HEK293T (cell line): ENCODE measurements around the gene KRTAP3-3.
"Not testable (repeated sequence)": the region's sequence is repeated elsewhere in the genome, so short reads cannot be mapped to it uniquely, and the experiment has no call there.

ENCODE experiments used
- CTCF ChIA-PET: fragments of 350-600 bp; formaldehyde crosslinking; extraction: SDS; loops from one replicate; lab custom pipeline; 2021; ENCODE audit warnings: antibody characterized with exemption, inconsistent platforms; lab: Yijun Ruan, JAX
- POLR2A ChIA-PET: fragments of 350-600 bp; formaldehyde crosslinking; extraction: SDS; loops from one replicate; lab custom pipeline; 2020; ENCODE audit warnings: antibody characterized with exemption, inconsistent platforms; lab: Yijun Ruan, JAX
- DNase-seq: peaks from one replicate; pipeline ENCODE4 v3.0.0; 2012; ENCODE audit warnings: mixed read lengths; ENCODE audit errors: extremely low spot score
- ARNT ChIP-seq: fragments of 450-650 bp; IDR thresholded peaks from 2 replicates; pipeline ENCODE4 v1.6.1; 2017; ENCODE audit warnings: mild to moderate bottlenecking
- BHLHE40 ChIP-seq: fragments of 450-650 bp; IDR thresholded peaks from 2 replicates; pipeline ENCODE4 v1.6.1; 2016; ENCODE audit warnings: mild to moderate bottlenecking, moderate library complexity, borderline replicate concordance
- CTBP1 ChIP-seq: fragments of 450-650 bp; IDR thresholded peaks from 2 replicates; pipeline ENCODE4 v1.6.1; 2016; ENCODE audit warnings: borderline replicate concordance
- ELF4 ChIP-seq: fragments of 450-650 bp; IDR thresholded peaks from 2 replicates; pipeline ENCODE4 v1.6.1; 2017; ENCODE audit warnings: antibody characterized with exemption
- FOXA1 ChIP-seq: fragments of 450-650 bp; IDR thresholded peaks from 2 replicates; pipeline ENCODE4 v1.6.1; 2016; ENCODE audit warnings: mild to moderate bottlenecking
- FOXK2 ChIP-seq: fragments of 450-650 bp; IDR thresholded peaks from 2 replicates; pipeline ENCODE4 v1.6.1; 2016; ENCODE audit warnings: mild to moderate bottlenecking
- FOXM1 ChIP-seq: fragments of 450-650 bp; IDR thresholded peaks from 2 replicates; pipeline ENCODE4 v1.6.1; 2017; ENCODE audit warnings: mild to moderate bottlenecking, borderline replicate concordance
- HDGF ChIP-seq: fragments of 450-650 bp; IDR thresholded peaks from 2 replicates; pipeline ENCODE4 v1.6.1; 2017; ENCODE audit warnings: antibody characterized with exemption, borderline replicate concordance
- L3MBTL2 ChIP-seq: fragments of 450-650 bp; conservative IDR thresholded peaks from 2 replicates; pipeline ENCODE4 v1.6.1; 2016; ENCODE audit warnings: mild to moderate bottlenecking
- LEF1 ChIP-seq: fragments of 450-650 bp; IDR thresholded peaks from 2 replicates; pipeline ENCODE4 v1.6.1; 2017; ENCODE audit warnings: mild to moderate bottlenecking, borderline replicate concordance
- NFRKB ChIP-seq: fragments of 450-650 bp; IDR thresholded peaks from 2 replicates; pipeline ENCODE4 v1.6.1; 2016; ENCODE audit warnings: mild to moderate bottlenecking, moderate library complexity
- SP1 ChIP-seq: fragments of 450-650 bp; IDR thresholded peaks from 2 replicates; pipeline ENCODE4 v1.6.1; 2017
- SUZ12 ChIP-seq: fragments of 450-650 bp; IDR thresholded peaks from 2 replicates; pipeline ENCODE4 v1.6.1; 2016; ENCODE audit warnings: mild to moderate bottlenecking
- TARDBP ChIP-seq: fragments of 450-650 bp; IDR thresholded peaks from 2 replicates; pipeline ENCODE4 v1.6.1; 2016
- ZNF384 ChIP-seq: fragments of 450-650 bp; IDR thresholded peaks from 2 replicates; pipeline ENCODE4 v1.6.1; 2016
- TF ChIP-seq, protein P1 (sequence below): fragments of 450-650 bp; IDR thresholded peaks from 2 replicates; pipeline ENCODE4 v1.6.1; 2016

The KRTAP3-3 gene

DNA sequence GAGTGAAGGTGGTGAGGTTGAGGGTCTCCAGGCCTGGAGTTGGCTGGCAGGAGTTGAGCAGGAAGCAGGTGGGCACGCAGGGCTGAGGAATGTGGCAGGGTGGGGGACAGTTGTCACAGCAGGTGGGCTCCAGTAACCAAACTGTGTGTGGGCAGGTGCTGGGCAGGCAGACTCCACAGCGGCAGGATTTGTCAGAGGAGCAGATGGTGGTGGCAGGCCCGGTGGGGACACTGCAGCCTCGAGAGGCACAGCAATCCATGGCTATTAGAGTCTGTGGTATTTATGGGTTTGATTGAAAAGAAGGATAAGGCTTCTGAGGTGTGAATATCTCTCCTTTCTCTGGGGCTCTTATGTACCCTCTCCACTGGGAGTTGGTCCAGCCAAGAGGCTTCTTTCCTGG lies at the start of gene KRTAP3-3:
KRTAP3-3 (minus strand) TSS at position 326 of the 400 bp plus-strand sequence; CDS start at position 259, 67 bp downstream.
- no peak for DNase-seq
- ChIA-PET POLR2A (no interaction called here), CTCF (interaction anchor here (0.8 kb wide), 1 partner anchor 30 kb away, joined by 3 read pairs; no protein-coding TSS in a partner anchor)
- TF ChIP-seq L3MBTL2, result no peak
- no peak for TF ChIP-seq ARNT
- no peak for TF ChIP-seq NFRKB
- no peak for TF ChIP-seq HDGF
- TF ChIP-seq FOXA1, result no peak
- TF ChIP-seq SUZ12, result no peak

DNA sequence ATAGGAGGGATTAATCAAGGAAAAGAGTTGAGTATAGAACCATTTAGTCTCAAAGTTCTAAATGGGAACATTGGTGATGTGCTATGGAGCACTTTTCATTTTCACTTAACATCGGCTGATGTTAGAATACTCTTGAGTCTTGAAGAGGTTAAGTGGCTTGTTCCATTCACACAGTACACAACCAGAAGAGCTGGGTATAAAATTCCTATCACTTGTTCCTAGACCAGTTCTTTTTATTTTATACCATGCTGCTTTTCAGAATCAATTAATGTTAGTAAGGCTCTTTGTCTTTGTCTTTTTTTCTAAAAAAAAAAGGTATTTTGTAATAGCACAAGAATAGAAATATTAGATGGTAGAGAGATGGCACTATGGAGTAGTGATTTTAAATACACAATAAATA lies 49.0 kb upstream of the KRTAP3-3 start:
- ChIA-PET CTCF (no interaction called here), POLR2A (no interaction called here)
- DNase-seq, result no peak
- TF ChIP-seq ARNT (no peak), TARDBP (no peak), FOXM1 (no peak), L3MBTL2 (no peak), LEF1 (no peak), BHLHE40 (no peak), NFRKB (no peak), SUZ12 (no peak), SP1 (no peak), FOXA1 (no peak), HDGF (no peak), CTBP1 (no peak), ELF4 (no peak), ZNF384 (no peak), FOXK2 (no peak)
- TF ChIP-seq, protein P1, sequence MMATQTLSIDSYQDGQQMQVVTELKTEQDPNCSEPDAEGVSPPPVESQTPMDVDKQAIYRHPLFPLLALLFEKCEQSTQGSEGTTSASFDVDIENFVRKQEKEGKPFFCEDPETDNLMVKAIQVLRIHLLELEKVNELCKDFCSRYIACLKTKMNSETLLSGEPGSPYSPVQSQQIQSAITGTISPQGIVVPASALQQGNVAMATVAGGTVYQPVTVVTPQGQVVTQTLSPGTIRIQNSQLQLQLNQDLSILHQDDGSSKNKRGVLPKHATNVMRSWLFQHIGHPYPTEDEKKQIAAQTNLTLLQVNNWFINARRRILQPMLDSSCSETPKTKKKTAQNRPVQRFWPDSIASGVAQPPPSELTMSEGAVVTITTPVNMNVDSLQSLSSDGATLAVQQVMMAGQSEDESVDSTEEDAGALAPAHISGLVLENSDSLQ, result no peak

DNA sequence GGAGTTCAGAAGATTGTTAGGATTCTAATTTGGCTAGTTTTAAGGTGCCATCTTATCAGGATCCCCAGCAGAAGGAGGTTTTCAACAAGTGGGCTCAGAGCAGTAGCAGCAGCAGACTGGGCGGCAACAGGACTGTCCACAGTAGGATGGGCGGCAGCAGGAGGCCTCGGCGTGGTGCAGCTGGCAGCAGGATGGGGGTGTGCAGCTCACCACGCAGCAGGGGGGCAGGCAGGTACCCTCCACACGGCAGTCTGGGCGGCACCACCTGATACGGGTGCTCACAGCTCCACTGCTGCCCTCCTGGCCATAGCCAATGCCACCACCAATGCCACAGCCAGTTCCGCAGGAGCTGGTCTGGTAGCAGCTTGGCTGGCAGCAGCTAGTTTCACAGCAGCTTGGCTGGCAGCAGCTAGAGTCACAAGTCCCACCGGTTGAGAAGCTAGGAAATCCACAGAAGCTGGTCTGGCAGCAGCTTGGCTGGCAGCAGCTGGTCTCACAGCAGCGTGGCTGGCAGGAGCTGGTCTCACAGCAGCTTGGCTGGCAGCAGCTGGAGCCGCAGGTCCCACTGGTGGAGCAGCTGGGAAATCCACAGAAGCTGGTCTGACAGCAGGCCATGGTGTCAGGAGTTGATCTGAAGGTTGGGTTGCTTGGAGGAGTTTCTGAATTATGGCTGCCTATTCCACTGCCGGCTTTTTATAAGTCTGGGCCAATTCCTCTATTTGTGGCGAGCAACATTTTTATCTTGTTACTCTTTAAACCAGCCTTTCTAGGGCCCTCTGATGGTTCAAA lies 47.0 kb upstream of the KRTAP3-3 start, which contains the start of gene KRTAP1-1:
KRTAP1-1 (minus strand) TSS at position 668 of the 789 bp plus-strand sequence; CDS start at position 615, 53 bp downstream.
- DNase-seq, POLR2A ChIA-PET, CTCF ChIA-PET: not testable (repeated sequence)

DNA sequence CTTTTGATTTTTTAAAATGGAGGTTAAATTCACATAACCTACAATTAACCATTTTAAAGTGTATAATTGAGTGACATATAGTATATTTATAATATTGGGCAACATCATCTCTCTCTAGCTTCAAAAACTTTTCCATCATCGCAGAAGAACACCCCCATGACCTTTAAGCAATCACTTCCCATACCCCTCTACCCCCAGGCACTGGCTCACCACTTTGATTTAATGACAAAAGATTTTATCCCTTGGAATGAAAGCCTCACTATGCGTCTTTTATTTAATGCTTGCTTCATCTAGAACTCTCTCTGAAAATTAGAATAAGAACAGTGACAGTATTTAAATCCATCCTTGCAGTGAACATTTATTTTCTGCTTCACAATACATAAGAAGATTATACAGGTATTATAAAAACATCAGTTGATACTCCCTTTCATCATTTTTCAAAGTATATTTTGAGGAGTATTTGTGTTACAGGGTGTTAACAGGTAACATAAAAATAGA lies 43.9 kb upstream of the KRTAP3-3 start:
- no peak for DNase-seq
- TF ChIP-seq FOXK2 (no peak), TARDBP (no peak), SP1 (no peak), HDGF (no peak), ELF4 (no peak), L3MBTL2 (no peak), BHLHE40 (no peak), FOXM1 (no peak), ARNT (no peak), NFRKB (no peak), CTBP1 (no peak), SUZ12 (no peak), LEF1 (no peak), ZNF384 (no peak), FOXA1 (no peak)
- TF ChIP-seq, protein P1, result no peak
- CTCF ChIA-PET, result no interaction called here
- POLR2A ChIA-PET, result no interaction called here

DNA sequence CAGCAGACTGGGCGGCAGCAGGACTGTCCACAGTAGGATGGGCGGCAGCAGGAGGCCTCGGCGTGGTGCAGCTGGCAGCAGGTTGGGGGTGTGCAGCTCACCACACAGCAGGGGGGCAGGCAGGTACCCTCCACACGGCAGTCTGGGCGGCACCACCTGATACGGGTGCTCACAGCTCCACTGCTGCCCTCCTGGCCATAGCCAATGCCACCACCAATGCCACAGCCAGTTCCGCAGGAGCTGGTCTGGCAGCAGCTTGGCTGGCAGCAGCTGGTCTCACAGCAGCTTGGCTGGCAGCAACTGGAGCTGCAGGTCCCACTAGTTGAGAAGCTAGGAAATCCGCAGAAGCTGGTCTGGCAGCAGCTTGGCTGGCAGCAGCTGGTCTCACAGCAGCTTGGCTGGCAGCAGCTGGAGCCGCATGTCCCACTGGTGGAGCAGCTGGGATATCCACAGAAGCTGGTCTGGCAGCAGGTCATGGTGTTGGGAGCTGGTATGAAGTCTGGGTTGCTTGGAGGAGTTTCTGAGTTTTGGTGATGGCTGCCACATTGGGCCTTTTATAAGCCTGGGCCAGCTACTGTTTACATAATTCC lies 40.5 kb upstream of the KRTAP3-3 start, which contains the start of gene KRTAP1-3:
KRTAP1-3 (minus strand) TSS at position 529 of the 590 bp plus-strand sequence; CDS start at position 476, 53 bp downstream.
- DNase-seq, CTCF ChIA-PET, POLR2A ChIA-PET: not testable (repeated sequence)

DNA sequence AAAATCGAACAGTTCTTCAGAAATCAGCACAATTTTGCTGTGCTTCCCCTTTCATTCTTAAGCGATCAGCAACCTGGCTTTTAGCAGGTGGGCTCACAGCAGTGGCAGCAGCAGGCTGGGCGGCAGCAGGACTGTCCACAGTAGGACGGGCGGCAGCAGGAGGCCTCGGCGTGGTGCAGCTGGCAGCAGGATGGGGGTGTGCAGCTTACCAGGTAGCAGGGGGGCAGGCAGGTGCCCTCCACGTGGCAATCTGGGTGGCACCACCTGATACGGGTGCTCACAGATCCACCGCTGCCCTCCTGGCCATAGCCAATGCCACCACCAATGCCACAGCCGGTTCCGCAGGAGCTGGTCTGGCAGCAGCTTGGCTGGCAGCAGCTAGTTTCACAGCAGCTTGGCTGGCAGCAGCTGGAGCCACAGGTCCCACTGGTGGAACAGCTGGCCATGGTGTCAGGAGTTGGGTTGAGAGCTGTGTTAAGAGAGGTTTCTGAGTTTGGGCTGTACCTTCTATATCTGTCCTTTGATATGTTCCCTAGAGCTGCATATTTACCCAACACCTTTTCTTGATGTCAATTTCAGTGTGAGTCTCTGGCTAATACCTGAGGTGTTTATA lies 35.8 kb upstream of the KRTAP3-3 start, which contains the start of gene KRTAP1-4:
KRTAP1-4 (minus strand) TSS at position 563 of the 613 bp plus-strand sequence; CDS start at position 446, 117 bp downstream.
- CTCF ChIA-PET, result no interaction called here
- TF ChIP-seq HDGF (no peak), BHLHE40 (no peak), FOXA1 (no peak), CTBP1 (no peak), TARDBP (no peak), ELF4 (no peak), ZNF384 (no peak), LEF1 (no peak), SP1 (no peak), FOXK2 (no peak), ARNT (no peak), SUZ12 (no peak)
- TF ChIP-seq, protein P1, result no peak
- POLR2A ChIA-PET, result no interaction called here
- DNase-seq, result no peak
